Activated T-cell treated with anti-CD3 and anti-CD28 coated beads for 48 hours (primary cell): ENCODE data around the gene BIRC2.

Experiments
- DNase-seq: peaks from one replicate; pipeline ENCODE4 v3.0.0-alpha.2; 2020; ENCODE audit warnings: low read depth

The BIRC2 gene

DNA sequence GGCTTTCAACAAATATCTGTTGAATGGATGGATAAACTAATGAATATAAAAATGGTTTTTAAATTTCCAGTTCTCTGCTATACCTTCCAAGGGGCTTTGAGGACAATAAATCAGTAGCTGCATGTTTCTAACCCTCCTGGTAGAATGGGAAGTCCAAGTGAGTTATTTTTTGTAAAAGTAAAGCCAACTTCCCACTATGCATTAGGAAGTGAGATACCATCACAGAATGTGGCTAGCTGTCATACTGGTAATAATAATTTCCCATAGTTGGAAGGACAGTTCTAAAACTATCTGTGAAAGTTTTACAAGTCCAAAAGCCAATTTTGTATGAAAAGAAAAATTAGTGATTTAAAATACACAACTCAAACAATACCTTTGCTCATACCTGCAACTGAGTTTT lies 55.5 kb downstream of the BIRC2 start:
- no peak for DNase-seq

DNA sequence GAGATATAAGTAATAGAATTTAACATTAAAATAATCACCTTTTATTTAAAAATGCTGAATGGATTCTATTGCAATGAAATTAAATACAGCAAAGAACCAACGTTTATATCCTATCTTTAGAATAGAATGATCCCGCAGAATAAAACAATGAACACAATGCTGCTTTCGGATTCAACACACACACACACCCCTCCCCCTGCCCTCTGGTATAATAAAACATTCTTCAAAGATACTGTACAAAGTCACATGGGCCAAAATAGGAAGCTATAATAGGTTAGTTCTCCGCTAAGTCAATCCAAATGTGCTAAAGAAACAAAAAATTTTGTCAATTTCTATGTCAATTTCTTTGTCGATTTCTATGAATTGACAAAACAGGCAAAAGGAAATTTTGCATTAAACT lies 58.5 kb downstream of the BIRC2 start:
- no peak for DNase-seq

DNA sequence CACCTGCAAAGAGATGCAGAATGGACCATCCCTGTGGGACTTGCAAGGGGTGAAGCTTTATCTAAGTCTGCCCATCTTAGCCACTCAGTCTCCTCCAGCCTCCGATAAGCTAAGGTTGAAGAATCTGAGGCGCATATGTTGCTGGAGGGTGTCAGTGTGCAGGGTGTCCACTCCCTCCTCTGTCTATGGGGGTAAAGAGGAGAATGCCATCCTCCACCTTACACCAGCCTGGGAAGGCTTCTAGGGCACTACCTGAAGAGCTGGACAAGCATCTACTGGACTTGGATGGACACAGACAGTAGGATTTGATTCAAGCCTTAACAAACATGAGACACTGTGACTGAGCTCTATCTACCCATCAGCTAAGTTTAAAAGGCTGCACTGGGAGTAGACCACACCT lies 59.1 kb downstream of the BIRC2 start:
- no peak for DNase-seq

DNA sequence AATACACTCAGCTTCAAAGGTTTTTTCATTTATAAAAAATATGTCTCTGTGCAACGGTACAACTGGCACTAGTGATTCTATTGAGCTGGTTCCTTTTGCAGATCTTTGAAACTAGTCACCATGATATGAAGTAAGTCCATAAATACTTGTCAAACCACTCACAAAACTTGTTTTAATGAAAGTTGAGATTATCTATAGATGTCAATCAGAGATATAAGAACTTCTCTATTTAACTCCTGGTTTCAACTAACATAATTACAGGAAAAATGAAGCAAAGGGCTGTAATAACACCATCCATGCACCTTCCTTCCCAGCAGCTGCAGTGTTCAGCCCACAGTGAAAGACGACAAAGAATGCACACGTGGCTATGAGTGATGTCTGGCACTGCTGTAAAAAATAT lies 60.9 kb downstream of the BIRC2 start:
- no peak for DNase-seq

DNA sequence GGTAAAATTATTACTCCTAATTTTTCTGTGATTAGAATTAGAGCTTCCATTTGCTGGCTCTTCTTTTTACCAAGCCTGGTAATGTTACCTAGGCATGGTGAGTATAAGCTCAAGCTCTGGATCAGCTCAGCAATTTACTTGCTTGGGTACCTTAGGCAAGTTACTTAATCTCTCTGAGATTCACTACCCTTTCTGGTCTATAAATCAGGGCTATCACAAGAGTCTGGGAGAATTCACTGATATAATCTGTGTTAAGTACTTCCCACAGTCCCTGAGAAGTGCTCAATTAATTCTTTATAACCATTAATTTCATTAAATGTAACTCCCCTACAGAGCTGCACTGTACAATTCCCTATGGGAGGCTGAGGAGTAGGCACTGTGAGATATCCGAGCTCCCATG lies 61.3 kb downstream of the BIRC2 start:
- no peak for DNase-seq

DNA sequence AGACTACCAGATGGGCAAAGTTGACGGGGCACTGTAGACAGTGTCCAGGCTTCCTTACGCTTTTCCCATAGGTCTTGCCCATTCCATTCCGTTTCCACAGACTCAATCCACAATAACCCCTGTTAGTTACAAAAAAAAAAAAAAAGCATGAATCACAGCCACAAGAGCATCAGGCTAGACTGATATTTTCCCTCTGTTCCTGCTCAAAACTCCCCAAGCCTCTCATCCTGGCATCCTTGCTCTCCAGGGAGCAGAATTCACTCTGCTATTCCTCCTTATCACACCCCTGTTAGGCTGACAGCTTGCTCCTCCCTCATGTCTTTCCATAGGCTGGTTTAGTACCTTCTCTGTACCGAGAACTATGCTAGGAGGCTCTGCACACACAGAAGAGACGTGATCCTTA lies 63.4 kb downstream of the BIRC2 start:
- DNase-seq: no peak

DNA sequence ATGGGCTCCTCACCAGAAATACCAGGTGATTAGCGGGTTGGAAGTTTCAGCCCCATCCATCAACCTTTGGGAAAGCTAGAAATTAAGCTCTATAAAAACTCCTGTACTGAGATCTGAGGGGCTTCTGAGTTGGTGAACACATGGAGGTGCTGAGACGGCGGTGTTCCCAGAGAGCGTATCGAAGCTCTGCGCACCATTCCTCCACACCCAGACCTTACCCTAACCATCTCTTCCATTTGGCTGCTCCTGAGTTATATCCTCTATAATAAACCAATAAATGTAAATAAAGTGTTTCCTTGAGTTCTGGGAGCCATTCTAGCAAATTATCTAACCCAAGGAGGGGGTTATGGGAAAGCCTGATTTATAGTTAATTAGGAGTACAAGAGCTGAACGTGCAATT lies 64.1 kb downstream of the BIRC2 start:
- DNase-seq: no peak

DNA sequence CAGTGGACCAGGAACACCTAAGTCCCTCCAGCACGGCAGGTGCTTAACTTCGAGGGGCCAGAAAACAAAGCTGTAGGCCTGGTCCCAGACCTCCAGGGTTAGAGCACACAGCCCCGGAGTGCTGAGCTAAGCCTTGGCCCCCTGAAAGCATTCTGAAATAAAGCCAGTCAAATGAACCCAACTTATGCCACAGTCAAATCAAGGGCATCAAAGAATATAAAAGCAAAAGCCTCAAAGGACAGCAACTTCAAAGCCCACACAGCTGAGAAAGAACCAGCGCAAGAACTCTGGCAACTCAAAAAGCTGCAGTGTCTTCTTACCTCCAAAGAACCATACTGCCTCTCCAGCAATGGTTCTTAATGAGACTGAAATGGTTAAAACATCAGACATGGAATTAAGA lies 66.5 kb downstream of the BIRC2 start:
- no peak for DNase-seq

DNA sequence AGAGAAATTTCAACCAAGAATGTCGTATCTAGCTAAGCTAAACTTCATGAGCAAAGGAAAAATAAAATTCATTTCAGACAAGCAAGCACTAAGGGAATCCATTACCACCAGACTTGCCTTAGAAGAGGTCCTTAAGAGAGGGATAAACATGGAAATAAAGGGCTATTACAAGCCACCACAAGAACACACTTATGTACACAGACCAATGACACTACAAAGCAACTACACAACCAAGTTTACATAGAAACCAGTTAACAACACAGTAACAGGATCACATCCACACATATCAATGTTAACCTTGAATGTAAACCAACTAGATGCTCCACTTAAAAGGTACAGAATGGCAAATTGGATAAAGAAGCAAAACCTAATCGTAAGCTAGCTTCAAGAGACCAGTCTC lies 67.5 kb downstream of the BIRC2 start:
- no peak for DNase-seq

DNA sequence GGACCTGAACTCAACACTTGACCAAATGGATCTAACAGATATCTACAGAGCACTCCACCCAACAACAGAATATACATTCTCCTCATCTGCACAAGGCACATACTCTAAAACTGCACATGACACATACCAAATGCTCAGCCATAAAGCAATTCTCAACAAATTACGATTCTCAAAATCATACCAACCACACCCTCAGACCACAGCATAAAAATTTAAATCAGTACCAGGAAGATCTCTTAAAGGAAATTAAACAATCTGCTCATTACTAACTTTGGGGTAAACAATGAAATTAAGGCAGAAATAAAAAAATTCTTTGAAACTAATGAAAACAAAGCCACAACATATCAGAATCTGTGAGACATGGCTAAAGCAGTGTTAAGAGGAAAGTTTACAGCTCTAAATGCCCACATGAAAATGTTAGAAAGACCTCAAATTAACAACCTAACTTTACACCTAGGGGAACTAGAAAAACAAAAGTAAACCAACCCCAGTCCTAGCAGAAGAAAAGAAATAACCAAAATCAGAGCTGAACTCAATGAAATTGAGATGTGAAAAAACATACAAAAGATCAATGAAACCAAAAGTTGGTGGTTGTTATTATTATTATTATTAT lies 68.4 kb downstream of the BIRC2 start:
- no peak for DNase-seq

DNA sequence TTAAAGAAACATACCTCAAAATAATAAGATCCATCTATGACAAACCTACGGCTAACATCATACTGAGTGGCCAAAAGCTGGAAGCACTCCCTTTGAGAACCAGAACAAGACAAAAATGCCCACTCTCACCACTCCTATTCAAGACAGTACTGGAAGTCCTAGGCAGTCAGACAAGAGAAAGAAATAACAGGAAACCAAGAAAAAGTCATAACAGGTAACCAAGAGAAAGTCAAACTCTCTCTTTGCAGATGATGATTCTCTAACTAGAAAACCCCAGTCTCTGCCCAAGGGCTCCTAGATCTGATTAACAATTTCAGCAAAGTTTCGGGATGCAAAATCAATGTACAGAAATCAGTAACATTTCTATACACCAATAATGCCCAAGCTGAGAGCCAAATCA lies 70.0 kb downstream of the BIRC2 start:
- DNase-seq: no peak

DNA sequence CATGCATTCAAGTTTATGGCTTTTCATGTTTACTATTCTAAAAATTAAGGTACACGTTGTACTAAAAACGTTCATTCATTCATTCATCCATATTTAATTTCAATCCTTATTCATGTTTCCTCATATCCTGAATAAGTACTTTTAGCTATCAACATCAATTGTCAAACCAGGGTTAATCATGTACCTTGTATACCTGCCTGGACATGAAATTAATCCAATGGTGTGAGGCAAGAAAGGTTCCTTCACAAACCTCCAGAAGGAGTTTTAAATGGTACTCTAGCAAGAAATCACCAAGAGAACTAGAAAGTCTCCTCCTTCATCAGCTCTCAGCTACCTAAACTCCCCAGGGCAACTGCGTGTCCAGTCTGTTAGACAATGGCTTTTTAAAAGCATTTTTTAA lies 72.2 kb downstream of the BIRC2 start:
- DNase-seq: no peak

DNA sequence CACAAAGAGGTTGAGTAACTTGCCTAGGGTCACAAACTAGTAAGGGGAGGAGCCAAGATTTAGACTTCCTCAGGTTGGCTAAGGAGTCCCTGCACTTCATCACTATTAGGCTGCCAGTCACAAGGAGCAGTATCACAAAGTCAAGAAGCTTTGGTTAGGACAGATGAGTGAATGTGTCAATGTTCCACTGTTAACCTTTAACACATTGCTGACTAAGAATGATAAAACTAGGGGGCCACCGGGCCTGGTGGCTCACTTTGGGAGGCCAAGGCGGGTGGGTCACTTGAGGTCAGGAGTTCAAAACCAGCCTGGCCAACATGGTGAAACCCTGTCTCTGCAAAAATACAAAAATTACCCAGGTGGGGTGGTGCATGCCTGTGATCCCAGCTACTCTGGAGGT lies 73.5 kb downstream of the BIRC2 start:
- DNase-seq: no peak

DNA sequence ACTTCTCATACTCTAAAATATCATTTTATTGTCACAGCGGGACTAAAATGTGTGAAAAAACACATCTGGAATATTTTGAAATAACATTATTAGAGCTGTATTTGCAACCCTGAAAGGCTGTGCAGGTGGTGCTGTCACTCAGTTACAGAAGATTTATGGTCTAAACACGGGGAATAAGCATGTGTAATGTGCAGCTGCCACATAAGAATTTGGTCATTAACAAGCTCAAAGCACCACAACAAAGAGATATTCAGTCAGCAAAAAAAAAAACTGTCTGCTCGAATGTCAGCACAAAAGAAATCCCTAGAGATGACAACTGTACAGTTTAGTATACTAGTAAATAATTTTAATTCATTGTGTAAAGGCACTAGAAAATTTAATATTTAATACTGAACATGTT lies 74.2 kb downstream of the BIRC2 start:
- no peak for DNase-seq

DNA sequence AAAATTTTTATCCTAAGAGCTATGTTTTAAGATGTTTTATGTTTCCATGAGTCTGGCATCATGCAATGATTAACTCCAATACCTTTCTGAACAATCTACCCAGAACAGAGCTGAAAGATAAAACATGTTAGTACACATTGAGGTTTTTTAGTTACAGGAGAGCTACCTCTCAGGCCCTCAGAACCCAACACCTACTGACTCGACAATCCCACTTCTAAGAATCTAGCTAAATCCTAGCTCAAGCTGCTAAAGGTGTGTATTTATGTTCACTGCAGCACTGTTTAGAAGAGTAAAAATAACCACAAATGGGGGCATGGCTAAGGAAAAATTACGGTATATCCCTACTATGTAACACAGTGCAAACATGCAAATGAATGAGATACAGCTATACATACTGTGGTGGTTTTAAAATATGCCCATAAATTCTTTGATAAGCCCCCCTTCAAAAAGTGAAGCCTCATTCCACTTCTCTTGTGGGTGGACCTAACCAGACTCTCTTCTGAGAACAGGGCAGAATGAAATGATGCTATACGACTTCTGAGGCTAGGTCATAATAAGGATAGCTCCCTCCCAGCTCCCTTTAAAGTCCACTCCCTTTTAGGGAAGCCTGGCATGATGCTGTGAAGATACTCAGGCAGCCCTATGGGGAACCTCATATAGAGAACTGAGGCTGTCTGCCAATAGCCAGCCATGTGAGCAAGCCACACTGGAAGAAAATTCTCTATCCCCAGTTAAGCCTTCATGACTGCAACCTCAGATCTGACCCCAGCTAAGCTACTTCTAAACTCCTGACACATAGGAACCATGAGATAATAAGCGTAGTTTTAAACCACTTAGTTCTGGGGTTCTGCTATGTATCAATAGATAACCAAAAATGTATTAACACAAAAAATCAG lies 76.1 kb downstream of the BIRC2 start:
- no peak for DNase-seq

DNA sequence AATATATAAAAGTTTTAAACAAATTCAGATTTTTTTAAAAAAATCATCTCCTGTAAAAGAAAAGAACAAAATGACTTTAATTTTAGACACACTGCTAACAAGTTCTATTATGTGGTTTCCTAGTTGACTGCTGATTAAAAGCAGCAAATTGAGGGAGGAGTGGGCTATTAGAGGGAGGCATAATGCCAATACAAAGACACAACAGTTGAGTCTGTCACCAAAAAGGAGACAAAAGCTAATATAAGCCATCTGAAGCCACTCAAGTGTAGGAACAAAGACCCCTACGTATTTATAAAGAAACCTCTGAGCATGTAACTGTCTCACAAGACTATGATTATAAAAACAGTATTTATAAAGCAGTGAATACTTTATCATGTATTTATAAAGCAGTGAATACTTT lies 76.9 kb downstream of the BIRC2 start:
- no peak for DNase-seq

DNA sequence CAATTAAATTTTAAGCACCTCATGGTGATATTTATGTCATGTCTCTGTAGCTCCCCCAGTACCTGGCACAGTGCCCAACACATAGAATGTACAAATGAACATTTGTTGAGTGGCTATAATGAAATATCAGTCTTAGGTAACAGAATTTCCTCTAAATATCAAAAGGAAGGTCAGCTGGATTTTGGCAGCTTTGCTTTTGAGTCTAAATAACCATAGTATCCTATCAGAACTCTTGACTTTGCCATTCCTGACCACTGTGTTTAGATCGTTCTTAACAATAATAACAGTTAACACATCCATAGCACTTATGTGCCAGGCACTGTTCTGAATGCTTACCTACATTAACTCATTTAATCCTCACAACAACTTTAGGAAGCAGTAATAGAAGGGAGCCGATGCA lies 79.0 kb downstream of the BIRC2 start:
- no peak for DNase-seq

DNA sequence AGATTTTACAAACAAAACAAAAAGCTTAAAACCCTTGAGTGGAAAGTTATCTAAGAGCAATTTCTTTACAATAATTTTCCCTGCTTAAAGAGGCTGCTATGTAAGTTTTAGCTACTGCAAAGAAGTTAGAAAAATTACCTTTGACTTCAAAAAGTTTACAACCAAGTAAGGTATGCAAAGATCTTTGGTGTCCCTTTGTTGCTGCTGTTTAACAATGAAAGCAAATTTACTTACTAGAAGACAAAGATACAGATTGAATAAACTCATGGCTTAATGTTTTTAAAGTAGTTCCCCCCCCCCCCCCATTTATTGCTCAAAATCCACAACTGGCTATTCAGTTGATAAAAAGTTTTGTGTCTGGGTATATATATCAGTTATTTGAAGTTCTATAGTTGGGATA lies 79.6 kb downstream of the BIRC2 start:
- DNase-seq: no peak

DNA sequence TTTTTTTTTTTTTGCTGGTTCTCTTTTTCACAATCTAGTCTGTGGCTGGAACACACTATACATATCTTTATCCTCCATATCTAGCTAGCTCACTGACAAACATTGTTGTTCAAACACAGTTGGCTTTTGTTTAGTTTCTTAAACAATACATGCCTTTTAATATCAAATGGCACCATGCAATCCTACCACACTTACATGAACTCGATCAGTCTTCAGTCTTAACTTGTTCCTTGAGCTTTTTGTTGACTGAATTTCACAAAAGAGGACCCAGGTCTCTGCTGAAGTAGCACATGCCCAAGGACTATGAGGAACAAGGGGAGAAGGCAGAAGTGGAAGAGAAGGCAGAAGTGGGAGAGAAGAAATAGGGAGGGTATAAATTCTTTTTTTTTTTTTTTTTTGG lies 80.1 kb downstream of the BIRC2 start:
- no peak for DNase-seq
